NCI-H128 (cell line): Measurements from ENCODE around the gene HADHB.
A peak's percentile ranks its signal among the peaks of the same experiment; 100 is the strongest.

ENCODE experiments used
- DNase-seq: peaks from one replicate; lab custom pipeline; 2025; ENCODE audit not compliant: unreplicated experiment; lab: John Stamatoyannopoulos, UW

HADHB gene

DNA sequence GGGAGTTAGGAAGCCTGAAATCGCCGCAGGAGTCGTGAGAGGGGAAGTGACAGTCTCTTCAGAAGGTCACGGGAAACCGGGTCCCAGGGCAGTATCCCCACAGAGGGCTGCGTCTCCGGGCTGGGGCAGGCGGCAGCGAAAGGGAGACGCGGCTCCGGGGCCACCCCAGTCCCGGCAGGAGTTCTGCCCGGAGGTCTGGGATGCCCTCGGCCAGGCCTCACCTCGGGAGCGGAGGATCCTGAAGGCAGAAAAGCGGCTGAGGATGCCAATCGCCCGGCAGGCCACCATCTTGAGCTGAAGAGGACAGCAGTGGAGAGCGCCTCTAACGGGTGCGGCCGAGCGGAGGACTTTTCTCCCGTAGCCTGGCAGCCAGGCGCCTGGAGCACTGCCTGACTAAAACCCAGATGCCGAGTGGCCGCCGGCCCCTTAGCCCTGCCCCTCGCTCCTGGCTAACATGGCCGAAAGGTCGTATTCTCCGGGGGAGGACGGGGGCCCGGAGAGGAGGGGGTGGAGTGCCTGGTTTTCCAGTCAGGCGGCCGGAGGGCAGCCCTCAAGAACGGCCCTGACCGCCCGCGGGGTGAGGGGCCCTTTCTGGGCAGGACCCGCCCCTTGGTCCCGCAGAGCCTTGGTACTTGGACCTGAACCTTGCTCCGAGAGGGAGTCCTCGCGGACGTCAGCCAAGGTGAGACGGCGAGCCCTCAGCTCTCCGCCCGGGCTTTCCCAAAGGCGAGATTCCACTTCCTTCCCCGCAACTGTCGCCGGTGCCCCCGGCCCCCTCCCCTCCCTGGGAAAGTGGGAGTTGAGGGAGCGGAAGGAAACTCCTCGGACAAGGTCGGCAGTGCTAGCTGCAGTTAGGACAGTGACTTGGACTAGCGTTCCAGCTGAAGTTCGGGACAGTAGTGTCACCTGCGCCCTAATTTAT is at the start of gene HADHB, which contains the start of gene HADHA:
Gene HADHB (plus strand): TSS at position 631 of the 922 bp plus-strand sequence. CDS start 9,316 bp downstream, outside the sequence.
Gene HADHA (minus strand): TSS at position 324 of the 922 bp plus-strand sequence. CDS start 36 bp downstream, at position 288.
- DNase-seq, result peak; percentile 73

DNA sequence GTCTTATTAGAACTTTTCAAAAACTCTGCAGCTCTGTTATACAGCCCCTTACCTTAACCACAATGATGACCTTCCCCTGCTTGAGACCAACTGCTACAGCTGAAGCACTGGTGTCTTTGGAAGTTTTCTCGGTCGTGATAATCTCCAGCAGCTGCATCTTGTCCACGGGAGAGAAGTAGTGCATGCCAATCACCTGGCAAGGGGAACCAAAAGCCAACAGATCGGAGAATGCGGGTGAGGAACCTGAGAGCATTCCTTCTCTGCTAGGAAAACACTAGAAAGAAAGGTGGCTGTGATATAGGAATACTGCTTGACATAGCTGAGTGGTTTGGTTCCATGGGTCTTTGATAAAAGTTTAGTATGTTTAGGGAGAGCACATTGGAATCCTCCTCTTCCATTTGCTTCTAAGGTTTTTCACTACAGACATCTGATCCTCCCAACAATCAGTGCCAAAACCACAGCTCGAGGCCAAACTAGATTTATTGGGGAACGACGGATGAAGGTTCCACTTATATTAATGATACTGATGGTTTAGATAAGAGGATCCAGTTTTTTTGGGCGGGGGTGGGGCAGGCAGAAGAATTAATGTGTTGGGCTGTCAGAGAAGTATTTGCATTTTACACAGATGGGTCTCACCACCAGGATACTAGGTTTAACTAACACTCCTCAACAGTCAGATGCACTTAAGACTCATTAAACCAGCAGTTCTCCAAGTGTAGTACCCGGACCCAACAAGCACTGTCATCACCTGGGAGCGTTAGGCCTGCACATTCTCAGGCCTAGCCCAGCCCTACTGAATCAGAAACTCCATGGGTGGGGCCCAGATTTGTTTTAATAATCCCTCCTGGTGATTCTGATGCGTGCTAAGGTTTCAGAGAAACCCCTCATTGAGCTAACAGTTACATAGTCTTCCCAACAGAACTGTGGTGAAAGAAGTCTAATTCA is 49.4 kb upstream of the HADHB start:
- DNase-seq, result no peak

DNA sequence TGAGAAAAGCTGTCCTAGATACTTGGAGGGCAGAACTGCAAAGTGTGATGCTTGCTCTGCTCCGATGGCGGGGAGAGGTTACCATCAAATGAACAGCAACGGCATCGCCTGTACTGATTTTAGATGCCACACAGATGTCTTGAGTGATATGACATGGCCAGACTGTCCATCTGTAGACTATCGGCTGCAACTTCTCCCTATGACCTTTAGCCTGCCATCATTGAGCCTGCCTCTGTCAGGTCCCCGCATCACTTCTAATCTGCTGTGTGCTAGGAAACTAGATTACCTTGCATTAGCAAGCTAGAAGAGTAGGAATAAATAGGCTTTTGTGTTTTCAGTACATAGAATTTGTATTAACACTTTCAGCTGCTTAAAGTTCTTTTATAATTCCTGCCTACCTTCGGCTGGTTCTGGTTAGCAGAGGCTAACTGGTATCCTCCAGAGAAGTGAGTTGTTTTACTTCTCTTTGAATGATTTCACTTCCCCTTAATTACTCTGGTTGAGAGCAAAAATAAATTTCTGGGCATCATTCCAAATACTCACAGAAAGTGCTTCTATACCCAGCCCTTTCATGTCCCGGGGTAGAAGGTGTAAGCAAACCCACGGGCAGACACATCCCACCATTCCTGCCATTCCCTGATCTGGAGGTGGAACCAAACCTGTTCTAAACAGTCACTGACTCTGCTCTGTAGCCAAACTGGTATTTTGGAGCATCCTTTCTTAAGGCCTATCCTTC is 47.9 kb upstream of the HADHB start:
- no peak for DNase-seq

DNA sequence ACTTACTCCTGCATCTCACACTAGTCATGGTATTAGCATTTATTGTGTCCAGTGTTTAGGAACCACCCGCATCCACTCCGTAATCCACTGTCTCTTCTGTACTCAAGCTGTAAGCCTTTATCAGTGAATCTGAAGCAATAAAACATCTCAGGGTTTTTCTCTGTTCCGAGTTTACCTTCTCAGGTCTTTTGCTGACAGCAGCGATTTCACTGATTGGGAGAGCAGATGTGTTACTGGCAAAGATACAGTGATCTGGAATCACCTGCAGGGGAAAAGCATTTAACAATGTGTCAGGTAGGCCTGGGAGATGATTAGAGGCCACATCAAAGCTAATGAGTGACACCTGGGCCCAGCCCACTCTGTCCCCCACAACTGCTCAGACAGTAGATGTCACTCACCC is 47.2 kb upstream of the HADHB start:
- no peak for DNase-seq

DNA sequence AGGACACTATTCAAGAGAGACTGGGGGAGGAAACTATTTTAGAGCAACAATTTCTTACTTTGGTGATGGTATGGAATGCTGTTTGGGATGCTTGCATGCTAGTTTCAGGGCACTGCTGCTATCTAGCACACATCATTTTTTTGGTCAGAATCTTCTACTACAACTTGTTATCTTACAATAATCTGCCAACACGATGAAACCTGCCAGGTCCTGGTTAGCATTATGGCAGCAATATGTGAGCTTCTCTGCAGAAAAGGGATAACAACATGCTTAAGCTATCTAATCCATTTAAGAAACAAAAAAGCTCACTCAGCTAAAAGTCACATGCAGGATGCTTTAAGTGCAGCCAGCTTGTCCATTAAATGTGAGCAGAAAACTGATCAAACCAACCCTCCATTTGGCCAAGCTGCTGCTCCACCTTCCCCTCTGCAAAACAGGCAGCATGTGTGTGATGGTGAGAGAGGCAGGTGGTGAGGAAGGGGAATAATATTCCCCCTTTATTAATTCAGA is 41.7 kb upstream of the HADHB start:
- DNase-seq, result no peak

DNA sequence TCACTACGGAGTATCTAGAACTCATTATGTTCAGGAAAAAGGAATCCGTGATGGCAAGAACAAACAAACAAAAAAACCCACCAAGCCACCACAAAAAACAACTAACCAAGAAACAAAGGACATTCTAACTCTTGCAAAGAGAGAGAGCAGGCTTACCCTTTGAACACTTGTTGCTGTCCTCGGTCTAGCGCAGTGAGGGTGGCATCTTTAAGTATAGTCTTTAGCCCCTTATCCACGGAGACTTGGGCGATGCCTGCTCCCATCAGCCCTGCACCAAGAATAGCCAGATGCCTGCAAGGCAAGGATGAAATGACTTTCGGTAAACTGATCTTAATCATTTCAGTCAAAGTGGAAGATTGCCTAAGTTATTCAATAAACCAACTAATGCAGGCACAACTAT is 40.8 kb upstream of the HADHB start:
- DNase-seq, result no peak

DNA sequence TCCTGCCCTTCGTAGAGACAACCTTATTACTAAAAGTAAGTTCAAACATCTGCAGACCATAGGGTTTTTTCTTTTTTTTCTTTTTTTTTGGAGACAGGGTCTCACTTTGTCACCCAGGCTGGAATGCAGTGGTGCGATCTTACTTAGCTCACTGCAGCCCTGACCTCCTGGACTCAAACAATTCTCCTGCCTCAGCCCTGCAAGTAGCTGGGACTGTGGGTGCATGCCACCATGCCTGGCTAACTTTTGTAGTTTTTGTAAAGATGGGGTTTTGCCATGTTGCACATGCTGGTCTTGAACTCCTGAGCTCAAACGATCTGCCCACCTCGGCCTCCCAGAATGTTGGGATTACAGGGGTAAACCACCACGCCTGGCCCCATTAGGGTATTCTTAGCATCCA is 32.7 kb upstream of the HADHB start:
- DNase-seq, result no peak

DNA sequence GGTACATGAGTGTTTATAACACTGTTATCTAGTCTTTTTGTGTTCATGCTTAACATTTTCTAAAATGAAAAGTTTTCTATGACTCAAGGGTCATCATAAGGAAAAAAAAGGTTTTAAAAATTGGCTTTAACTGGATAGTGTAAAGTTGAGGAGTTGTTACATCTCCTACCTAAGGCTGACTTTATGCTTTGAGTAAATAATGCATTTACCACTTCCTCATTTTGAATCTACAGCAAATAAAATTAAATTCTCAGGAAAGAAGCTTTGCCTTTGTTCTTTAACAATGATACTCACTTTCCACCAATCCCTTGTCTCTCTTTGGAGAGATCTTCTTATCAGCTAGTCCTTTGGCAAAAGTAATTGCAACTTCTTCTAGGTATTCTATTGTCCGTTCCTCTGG is 30.0 kb upstream of the HADHB start:
- DNase-seq, result no peak

DNA sequence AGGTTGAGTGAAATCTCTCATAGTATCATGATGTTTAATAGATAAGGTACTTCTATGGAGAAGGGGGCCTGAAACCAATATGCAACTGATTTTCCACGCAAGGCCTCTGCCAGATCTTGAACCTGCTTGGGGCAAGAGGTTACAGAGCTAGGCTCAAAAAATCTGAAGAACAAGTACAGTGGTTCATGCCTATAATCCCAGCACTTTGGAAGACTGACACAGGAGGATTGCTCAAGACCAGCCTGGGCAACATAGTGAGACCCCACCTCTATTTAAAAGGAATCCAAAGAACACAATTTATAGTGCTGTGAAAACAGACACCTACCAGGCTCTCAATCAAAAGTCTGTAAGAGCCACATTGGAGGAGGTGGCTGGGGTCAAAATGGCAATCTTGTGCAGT is 28.9 kb upstream of the HADHB start:
- no peak for DNase-seq

DNA sequence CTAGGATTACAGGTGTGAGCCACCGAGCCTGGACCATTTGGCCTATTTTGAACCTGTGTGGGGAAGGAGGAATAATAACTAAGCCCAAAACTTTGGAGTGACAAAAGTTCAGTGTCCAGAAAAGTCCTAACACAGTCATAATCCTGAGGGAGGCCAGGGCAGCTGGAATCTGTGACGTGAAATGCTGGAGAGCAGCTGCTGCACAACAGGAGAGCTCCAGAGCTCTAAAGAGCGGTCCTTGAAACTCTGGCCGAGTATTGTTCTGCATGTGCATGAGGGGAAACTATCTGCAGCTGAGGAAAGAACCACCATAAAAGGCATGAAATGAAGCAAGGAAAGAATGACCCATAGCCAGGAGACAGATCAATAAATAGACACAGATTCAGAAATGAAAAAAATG is 28.2 kb upstream of the HADHB start:
- no peak for DNase-seq

DNA sequence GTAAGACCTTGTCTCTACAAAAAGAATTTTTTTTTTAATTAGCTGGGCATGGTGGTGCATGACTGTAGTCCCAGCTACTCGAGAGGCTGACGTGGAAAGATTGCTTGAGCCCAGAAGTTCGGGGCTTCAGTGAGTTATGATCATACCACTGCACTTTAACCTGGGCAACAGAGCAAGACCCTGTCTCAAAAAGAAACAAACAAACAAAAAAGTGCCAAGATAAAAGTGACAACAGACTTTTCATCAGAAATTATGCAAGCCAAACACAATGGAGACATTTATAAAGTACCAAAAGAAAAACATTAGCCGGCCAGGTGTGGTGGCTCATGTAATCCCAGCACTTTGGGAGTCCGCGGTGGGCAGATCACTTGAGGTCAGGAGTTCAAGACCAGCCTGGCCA is 27.0 kb upstream of the HADHB start:
- no peak for DNase-seq

DNA sequence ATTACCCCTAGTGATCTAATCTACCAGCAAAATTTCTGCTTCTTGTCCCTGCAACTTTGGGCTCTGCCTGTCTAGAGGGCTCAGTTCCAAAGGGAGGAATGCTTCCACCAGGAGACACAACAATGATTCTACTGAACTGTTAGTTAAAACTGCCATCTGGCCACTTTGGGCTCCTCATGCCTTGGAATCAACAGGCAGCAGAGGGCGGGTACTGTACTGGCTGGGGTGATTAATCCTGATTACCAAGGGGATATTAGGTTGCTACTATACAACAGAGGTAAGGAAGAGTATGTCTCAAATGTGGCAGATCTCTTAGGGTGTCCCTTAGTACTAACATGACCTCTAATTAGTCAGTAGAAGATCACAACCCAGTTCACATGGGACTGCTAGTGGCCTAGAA is 21.7 kb upstream of the HADHB start:
- DNase-seq, result no peak

DNA sequence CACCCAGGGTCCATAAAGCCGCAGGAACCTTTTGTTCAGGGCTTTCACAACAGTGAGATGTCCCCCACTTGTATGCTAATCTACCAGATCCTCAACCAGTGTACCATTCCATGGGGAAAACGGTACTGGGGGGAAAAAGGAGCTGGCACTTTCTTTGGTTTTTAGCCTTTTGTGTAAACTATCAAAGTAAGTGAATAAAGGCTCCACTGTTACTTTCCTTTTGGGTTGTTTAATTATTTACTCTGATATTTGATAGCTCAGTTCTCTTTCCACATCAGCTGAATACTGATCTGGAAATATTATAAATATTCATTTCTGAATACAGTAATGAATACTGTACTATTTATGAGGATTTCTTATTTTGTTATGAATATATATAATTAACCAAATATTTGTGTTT is 20.6 kb upstream of the HADHB start:
- DNase-seq, result no peak

DNA sequence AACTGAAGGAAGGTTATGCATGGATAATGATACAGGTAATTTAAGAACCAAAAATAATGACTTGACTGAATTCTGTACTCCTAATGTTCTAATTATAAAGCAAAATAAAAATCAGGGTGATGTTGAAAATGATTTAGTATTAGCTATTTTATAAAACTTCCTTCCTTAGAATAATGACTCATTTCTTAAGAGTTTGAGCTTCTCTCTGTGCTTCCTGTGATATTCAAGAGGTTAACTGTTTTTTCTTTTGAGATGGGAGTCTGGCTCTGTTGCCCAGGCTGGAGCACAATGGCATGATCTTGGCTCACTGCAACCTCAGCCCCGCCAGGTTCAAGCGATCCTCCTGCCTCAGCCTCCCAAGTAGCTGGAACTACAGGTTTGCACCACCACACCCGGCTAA is 15.1 kb upstream of the HADHB start:
- DNase-seq, result no peak

DNA sequence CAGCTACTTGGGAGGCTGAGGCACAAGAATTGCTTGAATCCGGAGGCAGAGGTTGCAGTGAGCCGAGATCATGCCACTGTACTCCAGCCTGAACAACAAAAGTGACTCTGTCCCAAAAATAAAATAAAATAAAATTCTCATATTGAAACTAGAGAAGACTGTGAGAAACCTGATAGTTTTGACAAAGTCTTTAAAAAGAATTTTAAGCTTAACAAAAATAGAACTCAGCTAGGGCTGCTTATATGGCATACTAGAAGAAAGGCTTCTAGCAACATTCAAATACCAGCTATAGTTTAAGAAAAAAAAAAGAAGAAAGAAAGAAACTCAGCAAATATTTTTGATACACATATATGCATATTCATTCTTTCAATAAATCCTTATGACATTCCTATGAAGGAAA is 13.9 kb upstream of the HADHB start:
- DNase-seq, result no peak

DNA sequence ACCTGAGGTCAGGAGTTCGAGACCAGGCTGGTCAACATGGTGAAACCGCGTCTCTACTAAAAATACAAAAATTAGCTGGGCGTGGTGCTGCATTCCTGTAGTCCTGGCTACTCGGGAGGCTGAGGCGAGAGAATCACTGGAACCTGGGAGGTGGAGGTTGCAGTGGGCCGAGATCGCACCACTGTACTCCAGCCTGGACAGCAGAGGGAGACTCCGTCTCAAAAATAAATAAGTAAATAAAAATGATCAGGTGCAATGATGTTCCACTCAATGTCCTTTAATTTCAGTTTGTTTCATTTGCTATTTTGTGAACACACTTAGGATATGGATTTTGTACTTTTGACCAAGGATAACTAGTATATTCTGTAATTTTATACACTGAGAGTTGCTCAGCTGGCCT is 9.7 kb upstream of the HADHB start:
- DNase-seq, result no peak

DNA sequence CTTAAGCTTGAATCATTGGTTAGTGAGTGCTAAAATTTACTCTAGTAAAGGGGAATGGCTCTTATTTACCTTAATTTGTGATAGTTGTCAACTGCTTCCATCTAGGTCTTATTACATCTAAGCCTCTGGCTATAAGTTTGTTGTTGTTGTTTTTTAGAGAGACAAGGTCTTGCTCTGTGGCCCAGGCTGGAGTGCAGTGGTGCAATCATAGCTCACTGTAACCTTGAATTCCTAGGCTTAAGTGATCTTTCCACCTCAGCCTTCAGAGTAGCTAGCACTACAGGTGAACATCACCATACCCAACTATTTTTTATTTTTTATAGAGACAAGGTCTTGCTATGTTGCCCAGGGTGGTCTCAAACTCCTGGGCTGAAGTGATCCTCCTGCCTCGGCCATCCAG is 6.9 kb upstream of the HADHB start:
- no peak for DNase-seq

DNA sequence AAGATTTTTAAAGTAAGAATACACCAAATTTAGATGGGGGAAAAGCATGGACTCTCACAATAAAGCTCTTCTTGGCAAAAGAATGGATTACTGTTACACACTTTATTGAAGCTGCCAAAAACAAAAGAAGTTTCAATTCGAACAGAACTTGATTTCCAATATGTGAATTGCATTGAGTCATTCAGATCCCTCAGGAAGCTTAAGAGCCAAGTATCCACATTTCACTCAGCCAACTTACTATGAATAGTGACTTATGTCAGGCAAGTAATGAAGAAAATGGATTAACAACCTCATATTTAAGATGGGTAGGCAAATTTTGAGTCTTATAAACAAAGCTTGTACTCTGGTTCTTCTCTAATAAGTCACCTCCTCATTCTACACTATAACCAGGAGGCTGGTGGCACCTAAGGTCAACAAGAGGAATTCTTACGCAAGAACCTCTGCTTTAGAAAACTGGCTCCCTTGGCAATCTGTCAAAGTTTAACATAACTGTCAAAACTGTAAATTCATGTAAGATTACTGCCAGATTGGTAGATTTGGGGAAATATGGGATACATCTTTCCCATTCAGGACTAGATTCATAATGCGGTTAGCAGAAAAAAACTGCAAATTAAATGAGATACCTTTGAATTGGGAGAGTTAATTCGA is 6.3 kb upstream of the HADHB start:
- no peak for DNase-seq

DNA sequence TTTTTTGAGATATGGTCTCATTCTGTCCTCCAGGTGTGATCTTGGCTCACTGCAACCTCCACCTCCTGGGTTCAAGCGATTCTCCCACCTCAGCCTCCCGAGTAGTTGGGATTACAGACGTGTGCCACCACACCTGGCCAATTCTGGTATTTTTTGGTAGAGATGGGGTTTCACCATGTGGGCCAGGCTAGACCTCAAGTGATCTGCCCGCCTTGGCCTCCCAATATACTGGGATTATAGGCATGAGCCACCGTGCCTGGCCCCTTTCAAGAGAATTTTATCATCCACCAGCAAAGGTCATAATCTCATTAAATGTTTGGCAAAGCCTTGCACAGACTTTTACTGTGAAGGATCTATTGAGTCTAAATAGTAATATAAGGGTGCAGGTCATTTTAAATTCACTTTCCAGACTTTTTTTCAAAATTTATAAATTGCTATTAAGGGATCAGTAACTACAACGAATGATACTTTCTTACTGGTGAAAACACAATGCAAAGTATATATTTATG is 2.8 kb upstream of the HADHB start:
- no peak for DNase-seq
